DMS 273 treated with DMSO at 0.1 percent for 48 hours (cell line): ENCODE results near the gene RPTN.
"Not testable (repeated sequence)": the region's sequence is repeated elsewhere in the genome, so short reads cannot be mapped to it uniquely, and the experiment has no call there.

ENCODE experiments used
- DNase-seq: peaks from one replicate; lab custom pipeline; 2025; lab: John Stamatoyannopoulos, UW

The RPTN gene

DNA sequence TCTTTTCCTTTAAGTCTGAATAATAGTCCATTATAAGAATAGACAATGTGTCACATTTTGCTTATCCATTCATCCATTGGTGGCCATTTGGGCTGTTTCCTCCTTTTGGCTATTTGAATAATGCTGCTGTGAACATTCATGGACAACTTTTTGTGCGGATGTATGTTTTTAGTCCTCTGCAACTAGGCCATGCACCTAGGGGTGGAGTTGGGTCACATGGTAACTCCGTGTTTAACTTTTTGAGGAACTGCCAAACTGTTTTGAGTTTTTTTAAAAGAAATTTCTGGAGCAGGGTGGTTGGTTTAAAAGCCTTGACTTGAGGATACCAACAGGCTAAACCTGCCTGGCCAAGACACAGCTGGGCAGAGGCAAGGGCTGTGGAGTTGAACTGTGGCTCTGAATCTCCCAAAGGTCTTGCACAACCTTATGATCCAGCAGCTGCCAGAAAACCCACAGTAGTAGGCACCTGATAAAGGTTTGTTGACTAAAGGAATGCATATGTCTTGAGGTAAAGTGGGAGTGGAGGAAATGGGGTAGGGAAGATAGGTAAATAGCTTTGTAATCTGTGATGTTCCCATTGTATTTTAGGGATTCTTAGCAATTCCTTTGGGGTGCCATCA lies 5.6 kb upstream of the RPTN start:
- DNase-seq: no peak

DNA sequence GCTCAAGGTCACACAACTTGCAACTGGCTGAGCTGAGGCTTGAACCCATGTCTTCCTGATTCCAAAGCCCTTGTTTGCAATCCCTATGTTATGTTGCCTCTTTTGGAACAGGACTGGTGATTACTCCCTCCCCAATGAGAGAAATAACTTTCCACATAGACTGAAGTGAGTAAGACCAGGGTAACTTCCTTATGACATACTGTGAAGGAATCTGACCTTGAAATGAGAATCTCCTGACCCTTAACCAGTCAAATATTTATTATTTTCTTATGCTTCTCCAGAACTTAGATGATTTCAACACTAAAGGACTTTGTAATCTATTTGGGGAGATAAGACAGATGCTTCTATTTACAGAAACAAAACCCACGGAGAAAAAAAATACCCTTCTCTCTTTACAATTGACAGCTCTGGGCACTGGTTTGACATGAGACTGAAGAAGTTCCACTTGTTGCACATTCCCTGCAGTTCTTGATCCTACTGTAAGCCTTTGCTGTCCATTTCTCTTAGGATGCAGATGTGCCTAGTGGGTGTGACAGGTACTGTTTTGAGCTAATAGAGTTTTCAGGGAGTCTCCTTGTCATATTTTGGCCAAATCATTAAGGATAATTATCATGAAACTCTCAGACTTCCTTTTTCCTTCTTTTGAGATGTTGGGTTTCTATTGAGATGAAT lies 3.9 kb upstream of the RPTN start:
- no peak for DNase-seq

- DNase-seq: no peak
These were observed 1.5 kb upstream of the RPTN start for GRCh38 chr1:152160576-152160975.

DNA sequence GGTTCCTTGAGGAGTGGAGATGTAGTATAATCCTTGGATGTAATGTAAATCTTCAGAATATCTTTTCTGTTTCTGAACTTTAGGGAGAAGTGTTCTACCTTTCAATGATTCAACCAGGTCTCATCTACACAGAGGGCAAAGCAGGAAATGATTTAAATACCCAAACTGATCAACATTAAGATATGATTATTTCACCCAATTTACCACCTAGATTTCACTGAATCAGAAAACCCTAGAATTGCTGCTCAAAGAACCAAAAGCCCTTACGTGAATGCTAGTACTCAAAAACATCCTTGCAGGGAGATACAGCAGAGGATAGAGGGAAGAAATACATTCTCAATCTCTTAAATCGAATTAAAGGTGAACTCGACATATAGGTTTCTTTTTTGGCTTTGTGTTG lies 5.0 kb downstream of the RPTN start:
- no peak for DNase-seq

DNA sequence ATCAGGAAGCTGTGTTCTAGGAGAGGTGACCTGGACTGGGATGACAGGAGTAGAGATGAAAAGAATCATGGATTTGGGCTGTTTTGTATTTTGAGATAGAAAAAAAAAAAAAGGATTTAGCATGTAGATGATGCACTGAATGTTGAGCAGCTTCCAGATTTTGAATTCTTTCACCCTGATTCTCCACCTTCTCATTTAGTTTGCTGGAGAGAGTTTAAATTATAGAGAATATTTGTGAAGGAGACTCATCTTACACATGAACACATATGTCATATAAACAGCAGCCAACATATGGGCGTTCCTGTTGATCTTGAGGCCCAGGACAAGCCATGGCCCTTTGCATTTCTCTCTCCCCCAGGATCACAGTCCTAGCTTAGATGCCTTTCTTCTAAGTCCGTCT lies 7.4 kb downstream of the RPTN start:
- no peak for DNase-seq

DNA sequence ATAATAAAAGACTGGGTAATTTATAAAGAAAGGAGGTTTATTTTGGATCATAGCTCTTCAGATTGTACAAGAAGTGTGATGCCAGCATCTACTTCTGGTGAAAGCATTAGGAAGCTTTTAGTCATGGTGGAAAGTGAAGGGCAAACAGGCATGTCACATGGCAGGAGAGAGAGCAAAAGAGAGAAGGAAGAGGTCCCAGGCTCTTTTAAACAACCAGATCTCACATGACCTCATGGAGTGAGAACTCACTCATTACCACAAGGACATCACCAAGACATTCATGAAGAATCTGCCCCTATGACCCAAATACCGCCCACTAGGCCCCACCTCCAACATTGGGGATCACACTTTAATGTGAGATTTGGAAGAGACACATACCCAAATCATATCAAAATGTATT lies 10.0 kb downstream of the RPTN start:
- DNase-seq: no peak

- no peak for DNase-seq
These were observed 11.0 kb downstream of the RPTN start for GRCh38 chr1:152148051-152148450.

DNA sequence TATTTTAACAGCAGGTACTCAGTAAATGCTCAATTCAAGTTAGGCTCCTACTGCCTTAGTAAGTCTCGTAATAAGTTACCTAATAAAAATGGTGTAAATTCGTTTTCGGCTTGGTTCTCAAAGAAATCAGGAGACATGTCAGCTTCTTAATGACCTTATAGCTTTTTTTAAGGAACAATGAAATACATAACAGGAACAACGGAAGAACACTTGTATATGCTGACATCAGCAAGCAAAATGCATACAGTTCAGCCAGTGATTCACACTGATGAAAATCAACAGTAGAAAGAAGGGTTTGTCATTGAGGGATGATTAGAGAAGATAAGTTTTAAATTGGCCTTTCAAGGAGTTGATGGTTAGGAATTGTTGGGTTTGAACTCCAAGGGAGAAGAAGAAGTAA lies 13.3 kb downstream of the RPTN start:
- DNase-seq: no peak

DNA sequence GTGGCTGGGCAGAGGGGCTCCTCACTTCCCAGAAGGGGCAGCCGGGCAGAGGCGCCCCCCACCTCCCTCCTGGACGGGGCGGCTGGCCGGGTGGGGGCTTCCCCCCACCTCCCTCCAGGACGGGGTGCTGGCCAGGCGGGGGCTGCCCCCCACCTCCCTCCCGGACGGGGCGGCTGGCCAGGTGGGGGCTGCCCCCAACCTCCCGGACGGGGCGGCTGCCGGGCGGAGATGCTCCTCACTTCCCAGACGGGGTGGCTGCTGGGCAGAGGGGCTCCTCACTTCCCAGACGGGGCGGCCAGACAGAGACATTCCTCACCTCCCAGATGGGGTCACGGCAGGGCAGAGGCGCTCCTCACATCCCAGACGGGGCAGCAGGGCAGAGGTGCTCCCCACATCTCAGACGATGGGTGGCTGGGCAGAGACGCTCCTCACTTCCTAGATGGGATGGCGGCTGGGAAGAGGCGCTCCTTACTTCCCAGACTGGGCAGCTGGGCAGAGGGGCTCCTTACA lies 14.3 kb downstream of the RPTN start:
- not testable (repeated sequence) for DNase-seq

DNA sequence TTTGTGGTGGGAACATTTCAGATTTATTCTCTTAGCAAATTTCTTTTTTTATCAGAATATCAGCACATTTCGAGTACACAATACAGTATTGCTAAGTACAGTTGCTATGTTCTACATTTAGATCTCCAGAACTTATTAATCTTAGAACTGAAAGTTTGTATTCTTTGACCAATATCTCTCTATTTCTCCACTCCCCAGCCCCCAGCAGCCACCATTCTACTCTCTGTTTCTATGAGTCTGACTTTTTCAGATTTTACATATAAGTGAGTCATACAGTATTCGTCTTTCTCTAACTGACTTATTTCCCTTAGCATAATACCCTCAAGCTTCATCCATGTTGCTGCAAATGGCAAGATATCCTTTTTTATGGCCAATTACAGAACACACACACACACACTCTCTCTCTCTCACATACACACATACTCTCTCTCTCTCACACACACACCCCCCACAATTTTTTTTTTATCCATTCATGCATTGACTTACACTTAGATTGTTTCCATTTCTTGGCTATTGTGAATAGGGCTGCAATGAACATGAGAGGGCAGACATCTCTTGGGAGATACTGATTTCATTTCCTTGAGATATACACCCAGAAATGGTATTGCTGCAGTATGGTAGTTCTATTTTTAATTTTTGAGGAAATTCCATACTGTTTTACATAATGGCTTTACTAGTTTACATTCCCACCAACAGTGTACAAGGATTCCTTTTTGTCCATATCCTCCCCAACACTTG lies 15.7 kb downstream of the RPTN start:
- DNase-seq: no peak

- DNase-seq: peak; percentile 13
These were observed 16.9 kb downstream of the RPTN start for GRCh38 chr1:152141971-152142584.

- no peak for DNase-seq
These were observed 21.8 kb downstream of the RPTN start for GRCh38 chr1:152137215-152137614.

GRCh38 chr1:152130186-152130585 lies 28.8 kb downstream of the RPTN start:
- no peak for DNase-seq

DNA sequence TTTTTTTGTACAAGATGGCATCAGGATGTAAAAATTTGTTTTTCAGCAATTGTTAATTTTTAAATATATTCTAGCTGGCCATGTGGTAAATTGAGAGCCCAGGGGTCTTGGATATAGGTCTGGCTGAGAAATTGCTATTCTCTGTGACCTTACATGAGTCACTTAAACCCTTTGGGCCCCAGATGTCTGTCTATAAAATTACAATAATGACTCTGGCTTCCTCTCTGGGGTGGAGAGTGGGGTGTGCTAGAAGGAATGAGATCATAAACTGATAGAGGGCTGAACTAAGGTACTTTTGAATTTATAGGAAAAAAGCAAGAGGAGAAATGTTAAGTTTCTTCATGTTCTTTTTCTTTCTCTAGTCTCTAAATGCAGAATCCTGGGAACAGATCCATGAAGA lies 31.4 kb downstream of the RPTN start:
- no peak for DNase-seq

DNA sequence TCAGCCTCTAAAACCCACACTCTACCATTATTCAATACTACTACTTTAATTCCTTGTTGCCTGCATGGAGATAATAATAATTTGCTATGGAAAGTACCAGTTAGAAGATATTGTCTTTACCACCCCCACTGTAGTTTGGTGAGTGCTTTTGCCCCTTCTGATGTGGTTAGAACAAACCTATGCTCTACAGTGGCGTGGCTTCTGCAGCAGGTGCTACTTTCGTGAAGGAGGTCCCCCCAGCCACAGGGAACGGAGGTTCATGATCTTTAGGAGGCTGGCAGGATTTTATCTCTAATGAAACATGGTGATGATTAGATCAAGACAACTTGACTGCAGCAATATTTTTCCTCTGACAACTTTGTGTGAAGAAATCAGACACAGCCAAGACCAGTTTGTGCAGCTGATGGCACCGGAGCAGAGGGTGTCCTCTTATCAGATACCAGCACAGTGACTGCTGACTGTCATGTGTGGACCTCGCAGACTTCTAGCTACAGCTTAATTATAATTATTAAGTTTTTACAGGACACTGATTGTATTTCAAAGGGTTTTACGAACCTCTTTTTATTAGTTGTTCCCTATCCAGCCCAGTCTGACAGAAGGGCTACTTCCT lies 33.1 kb downstream of the RPTN start:
- no peak for DNase-seq

DNA sequence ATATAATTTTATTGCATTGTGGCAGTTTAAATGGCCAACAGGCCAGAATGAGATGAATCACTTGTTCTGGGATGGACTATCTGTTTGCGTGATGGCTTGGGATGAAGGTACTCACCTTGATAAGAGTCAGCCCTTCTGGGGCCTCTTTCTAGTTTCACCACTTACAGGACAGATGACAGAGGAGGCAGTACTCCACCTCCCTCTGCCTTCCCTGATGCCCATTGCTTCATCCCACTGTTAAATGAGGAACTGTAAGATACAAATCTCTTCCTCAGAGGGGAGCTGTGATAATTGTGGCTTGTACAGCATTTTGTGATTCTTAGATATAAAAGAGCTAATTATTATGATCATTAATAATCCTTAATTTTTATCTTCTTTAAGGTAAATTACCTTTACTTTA lies 40.1 kb downstream of the RPTN start:
- no peak for DNase-seq

DNA sequence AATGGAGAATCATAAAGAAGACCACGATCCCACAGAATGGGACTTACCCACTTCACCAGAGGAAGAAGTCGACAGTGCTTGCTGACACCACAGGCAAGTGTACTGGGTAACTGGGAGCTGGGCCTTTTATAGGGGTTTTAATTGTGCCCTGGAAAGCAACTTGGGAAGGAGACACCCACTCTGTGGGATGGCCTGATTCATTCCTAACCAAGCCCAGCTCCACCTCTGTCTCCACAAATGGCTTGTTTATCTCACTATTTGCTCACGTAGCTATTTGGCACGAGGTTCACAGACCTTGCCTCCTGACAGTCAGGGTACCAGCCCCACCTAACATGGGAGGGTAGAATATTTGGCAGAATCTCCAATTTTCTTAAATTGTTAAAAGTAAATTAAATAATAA lies 43.7 kb downstream of the RPTN start, which contains the start of gene TCHH:
TSS of gene TCHH (minus strand) at position 101 of the 400 bp plus-strand sequence. CDS start 1,364 bp downstream, outside the sequence.
- DNase-seq: no peak

DNA sequence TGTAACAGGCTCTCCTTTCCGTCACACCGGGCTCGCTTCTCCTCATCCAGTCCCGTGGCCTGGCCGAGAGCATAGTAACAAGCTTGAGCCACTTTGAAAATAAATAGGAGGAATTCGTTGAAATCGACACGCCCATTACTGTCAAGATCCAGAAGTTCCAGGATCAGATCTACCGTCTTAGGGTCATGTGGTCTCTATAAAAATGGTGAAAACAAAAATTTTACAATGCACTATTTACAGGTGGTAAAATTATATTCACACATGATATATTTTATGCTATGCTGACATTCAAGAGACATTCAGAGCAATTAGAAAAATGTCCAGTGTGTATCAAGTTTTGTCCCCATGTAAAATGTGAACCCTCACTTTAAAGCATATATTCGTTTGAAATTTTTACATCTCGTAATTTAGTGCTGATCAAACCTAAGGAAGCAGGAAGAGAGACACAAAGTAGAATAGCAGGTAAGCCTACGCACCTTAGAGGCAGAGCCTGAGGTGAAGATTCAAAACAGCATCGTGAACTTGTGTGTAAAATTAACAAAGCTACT lies 46.1 kb downstream of the RPTN start:
- no peak for DNase-seq

- peak; percentile 15 for DNase-seq
These were observed 46.7 kb downstream of the RPTN start for GRCh38 chr1:152112101-152112884.

- DNase-seq: peak; percentile 86
These were observed 47.5 kb downstream of the RPTN start for GRCh38 chr1:152111515-152111968.
